Activated naive CD4-positive, alpha-beta T cell treated with anti-CD3 and anti-CD28 coated beads for 36 hours (primary cell): Measurements from ENCODE around the gene CD1B. TPM values are rescaled to one million over a fixed set of nuclear protein-coding genes. Genes with fewer than 3 reads are reported as not detected.

Source experiments
- total RNA-seq, 2 experiments: library from RNA; stranded (reverse); gene quantifications; one replicate each; pipeline ENCODE4 v1.2.3, GENCODE V29; 2021

The CD1B gene
- total RNA-seq, 2 experiments from 2014 or later: not detected

Other genes with a start within 250 kb of the CD1B start
- gene CD1D, start 150.6 kb downstream of the CD1B start, total RNA-seq: not detected
- gene CD1A, start 77.1 kb downstream of the CD1B start, total RNA-seq: not detected
- under 1 TPM; 0.19 to 0.37 TPM for gene CD1C, start 41.6 kb downstream of the CD1B start, total RNA-seq
- not detected for gene CD1E, start 22.4 kb upstream of the CD1B start, total RNA-seq
- gene OR10T2, start 67.9 kb upstream of the CD1B start, total RNA-seq: not detected
- not detected for gene OR10K2, start 94.7 kb upstream of the CD1B start, total RNA-seq
- gene OR10K1, start 130.3 kb upstream of the CD1B start, total RNA-seq: not detected
- gene OR10R2, start 140.7 kb upstream of the CD1B start, total RNA-seq: not detected
- gene OR6Y1, start 222.9 kb upstream of the CD1B start, total RNA-seq: not detected
- not detected for gene OR6P1, start 239.0 kb upstream of the CD1B start, total RNA-seq
- gene OR10X1, start 248.4 kb upstream of the CD1B start, total RNA-seq: not detected